NCI-H1092 treated with DMSO at 0.1 percent for 48 hours (cell line): ENCODE results near the gene OR52M1.
A peak's percentile ranks its signal among the peaks of the same experiment; 100 is the strongest.

Experiments used
- DNase-seq: peaks from one replicate; lab custom pipeline; 2025; lab: John Stamatoyannopoulos, UW

OR52M1 gene

GRCh38 chr11:4544891-4545290 is at the start of gene OR52M1:
Gene OR52M1, plus strand, starts transcription at chr11:4545191. Its CDS starts 0 bp downstream, at chr11:4545191.
- no peak for DNase-seq

GRCh38 chr11:4495487-4495886 is 49.5 kb upstream of the OR52M1 start:
- no peak for DNase-seq

GRCh38 chr11:4495986-4496385 is 49.0 kb upstream of the OR52M1 start:
- no peak for DNase-seq

GRCh38 chr11:4496557-4497248 is 48.3 kb upstream of the OR52M1 start:
- no peak for DNase-seq

GRCh38 chr11:4508886-4509285 is 36.1 kb upstream of the OR52M1 start:
- DNase-seq = no peak

- DNase-seq = no peak
These were observed 33.4 kb upstream of the OR52M1 start for GRCh38 chr11:4511282-4512245.

- no peak for DNase-seq
These were observed 30.8 kb upstream of the OR52M1 start for GRCh38 chr11:4514196-4514595.

GRCh38 chr11:4522339-4522738 is 22.7 kb upstream of the OR52M1 start:
- no peak for DNase-seq

GRCh38 chr11:4522752-4523151 is 22.2 kb upstream of the OR52M1 start:
- DNase-seq = no peak

- no peak for DNase-seq
These were observed 21.3 kb upstream of the OR52M1 start for GRCh38 chr11:4523666-4524065.

GRCh38 chr11:4527926-4528325 is 17.1 kb upstream of the OR52M1 start:
- no peak for DNase-seq

- peak; percentile 5 for DNase-seq
These were observed 13.3 kb upstream of the OR52M1 start for GRCh38 chr11:4531686-4532085.

- DNase-seq = peak; percentile 12
These were observed 5.3 kb upstream of the OR52M1 start for GRCh38 chr11:4539603-4540219.

GRCh38 chr11:4541071-4541470 is 3.9 kb upstream of the OR52M1 start:
- DNase-seq = no peak

GRCh38 chr11:4543561-4543960 is 1.4 kb upstream of the OR52M1 start:
- no peak for DNase-seq

GRCh38 chr11:4546878-4547277 is 1.9 kb downstream of the OR52M1 start:
- no peak for DNase-seq

GRCh38 chr11:4547416-4547815 is 2.4 kb downstream of the OR52M1 start:
- no peak for DNase-seq

- no peak for DNase-seq
These were observed 6.5 kb downstream of the OR52M1 start for GRCh38 chr11:4551346-4551979.

- DNase-seq = no peak
These were observed 14.8 kb downstream of the OR52M1 start for GRCh38 chr11:4559527-4560440.

GRCh38 chr11:4560467-4560866 is 15.5 kb downstream of the OR52M1 start:
- DNase-seq = no peak

GRCh38 chr11:4565371-4565770 is 20.4 kb downstream of the OR52M1 start:
- no peak for DNase-seq
